ENCODE measurements around the gene SARDH.
"Not testable (repeated sequence)": the region's sequence is repeated elsewhere in the genome, so short reads cannot be mapped to it uniquely, and the experiment has no call there.

SARDH gene

DNA sequence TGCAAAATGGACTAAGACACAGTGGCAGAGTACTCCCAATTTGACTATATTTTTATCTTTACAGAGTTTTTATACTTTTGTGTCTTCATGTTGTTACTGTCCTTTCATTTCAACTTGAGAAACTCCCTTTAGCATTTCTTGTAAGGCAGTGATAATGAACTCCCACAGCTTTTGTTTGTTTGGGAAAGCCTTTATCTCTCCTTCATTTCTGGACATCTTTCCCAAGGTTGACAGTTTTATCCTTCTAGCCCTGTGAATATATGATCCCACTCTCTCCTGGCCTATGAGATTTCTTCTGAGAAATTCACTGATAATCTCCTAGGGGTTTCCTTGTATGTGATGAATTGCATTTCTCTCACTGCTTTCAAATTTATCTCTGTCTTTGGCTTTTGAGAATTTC lies 9.2 kb upstream of the SARDH start:
- no peak overlapping the region for H4K8ac ChIP-seq (ENCODE audit: low read depth, low read length)
- H3K36me3 ChIP-seq (ENCODE audit: control insufficient read depth, insufficient read depth, low read length), result no peaks in the 10 kb centered on the region
- no peak overlapping the region for H3K4me2 ChIP-seq (ENCODE audit: low read length)
- H3K18ac ChIP-seq (ENCODE audit: low read length), result no peak overlapping the region
- no peaks in the 10 kb centered on the region for H3K4me1 ChIP-seq (ENCODE audit: control insufficient read depth, low read depth, low read length)
- H2BK5ac ChIP-seq (ENCODE audit: low read length), result no peak overlapping the region
- H3K9ac ChIP-seq (ENCODE audit: low read length), result no peak overlapping the region
- H3K56ac ChIP-seq (ENCODE audit: low read length), result no peak overlapping the region
- H4K5ac ChIP-seq (ENCODE audit: low read length), result no peak overlapping the region
- H2BK15ac ChIP-seq (replicated peaks; ENCODE audit: low read depth), result no peak overlapping the region
- no peaks in the 10 kb centered on the region for H3K27me3 ChIP-seq (ENCODE audit: insufficient read depth, low read length, poor library complexity)
- H3K4me3 ChIP-seq (ENCODE audit: low read length), result no peak overlapping the region
- H3K4ac ChIP-seq (ENCODE audit: low read depth, low read length), result no peak overlapping the region
- no peak overlapping the region for H2BK120ac ChIP-seq (ENCODE audit: low read depth, low read length)
- no peaks in the 10 kb centered on the region for H3K79me2 ChIP-seq (ENCODE audit: control insufficient read depth, insufficient read depth, low read length)
- no peak overlapping the region for H3K27ac ChIP-seq (ENCODE audit: low read depth, low read length)
- H3K79me1 ChIP-seq (ENCODE audit: low read length), result no peaks in the 10 kb centered on the region
- no peak overlapping the region for H2AK5ac ChIP-seq (ENCODE audit: low read length)
- H3K23ac ChIP-seq (ENCODE audit: low read length), result no peak overlapping the region
- DNase-seq, result no peak

DNA sequence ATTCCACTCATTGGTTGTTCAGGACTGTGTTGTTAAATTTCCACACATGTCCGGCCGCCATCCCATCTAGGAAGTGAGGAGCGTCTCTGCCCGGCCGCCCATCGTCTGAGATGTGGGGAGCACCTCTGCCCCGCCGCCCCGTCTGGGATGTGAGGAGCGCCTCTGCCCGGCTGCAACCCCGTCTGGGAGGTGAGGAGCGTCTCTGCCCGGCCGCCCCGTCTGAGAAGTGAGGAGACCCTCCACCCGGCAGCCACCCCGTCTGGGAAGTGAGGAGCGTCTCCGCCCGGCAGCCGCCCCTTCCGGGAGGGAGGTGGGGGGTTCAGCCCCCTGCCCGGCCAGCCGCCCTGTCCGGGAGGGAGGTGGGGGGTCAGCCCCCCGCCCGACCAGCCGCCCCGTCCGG lies 6.4 kb upstream of the SARDH start:
- H3K4me2 ChIP-seq (ENCODE audit: low read length); H2AK5ac ChIP-seq (ENCODE audit: low read length); H3K79me2 ChIP-seq (ENCODE audit: control insufficient read depth, insufficient read depth, low read length); H4K8ac ChIP-seq (ENCODE audit: low read depth, low read length); H3K27ac ChIP-seq (ENCODE audit: low read depth, low read length); H3K27me3 ChIP-seq (ENCODE audit: insufficient read depth, low read length, poor library complexity); H3K4ac ChIP-seq (ENCODE audit: low read depth, low read length); H3K18ac ChIP-seq (ENCODE audit: low read length); H3K9ac ChIP-seq (ENCODE audit: low read length); H3K4me1 ChIP-seq (ENCODE audit: control insufficient read depth, low read depth, low read length); H3K56ac ChIP-seq (ENCODE audit: low read length); H2BK120ac ChIP-seq (ENCODE audit: low read depth, low read length); H2BK15ac ChIP-seq (replicated peaks; ENCODE audit: low read depth); DNase-seq; H3K23ac ChIP-seq (ENCODE audit: low read length); H3K4me3 ChIP-seq (ENCODE audit: low read length); H3K79me1 ChIP-seq (ENCODE audit: low read length); H4K5ac ChIP-seq (ENCODE audit: low read length); H2BK5ac ChIP-seq (ENCODE audit: low read length); H3K36me3 ChIP-seq (ENCODE audit: control insufficient read depth, insufficient read depth, low read length): not testable (repeated sequence)
- WGBS (ENCODE audit: extremely low coverage, insufficient coverage, low lambda C conversion rate), result no CpG with 5 or more reads among the region's 31 CpGs

DNA sequence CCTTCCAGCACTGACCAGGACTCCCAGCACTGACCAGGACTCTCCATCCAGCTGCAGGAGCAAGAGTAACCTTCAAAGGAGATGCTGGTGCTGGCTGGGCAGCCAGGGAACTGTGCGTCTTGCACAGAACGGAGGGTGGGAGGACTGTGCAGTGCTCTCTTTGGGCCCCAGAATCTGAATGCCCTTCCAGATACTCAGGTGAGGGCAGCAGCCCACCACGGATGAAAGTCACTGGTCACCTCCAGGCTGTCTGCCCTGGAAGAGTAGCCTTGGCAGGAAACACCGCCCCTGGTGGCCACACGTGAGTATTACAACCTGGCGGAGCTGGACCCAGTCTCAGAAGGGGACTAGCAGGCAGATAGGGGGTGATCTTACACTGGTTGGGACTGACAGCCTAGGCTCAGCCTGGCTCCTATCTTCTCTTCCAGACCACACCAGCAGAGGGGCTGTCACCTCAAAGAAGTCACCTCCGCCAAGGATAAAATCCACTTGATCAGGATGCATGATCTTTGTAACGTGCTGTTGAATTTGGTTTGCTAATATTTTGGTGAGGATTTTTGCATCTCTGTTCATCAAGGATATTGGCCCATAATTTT lies 4.8 kb upstream of the SARDH start:
- Histone ChIP-seq H3K79me2 (ENCODE audit: control insufficient read depth, insufficient read depth, low read length) (no peaks in the 10 kb centered on the region), H3K4ac (ENCODE audit: low read depth, low read length) (no peak overlapping the region), H3K27ac (ENCODE audit: low read depth, low read length) (no peak overlapping the region), H3K4me1 (ENCODE audit: control insufficient read depth, low read depth, low read length) (no peaks in the 10 kb centered on the region), H4K5ac (ENCODE audit: low read length) (no peak overlapping the region), H2BK5ac (ENCODE audit: low read length) (no peak overlapping the region), H3K27me3 (ENCODE audit: insufficient read depth, low read length, poor library complexity) (no peaks in the 10 kb centered on the region), H3K36me3 (ENCODE audit: control insufficient read depth, insufficient read depth, low read length) (no peaks in the 10 kb centered on the region), H3K9ac (ENCODE audit: low read length) (no peak overlapping the region), H3K56ac (ENCODE audit: low read length) (no peak overlapping the region), H3K23ac (ENCODE audit: low read length) (no peak overlapping the region), H3K79me1 (ENCODE audit: low read length) (no peaks in the 10 kb centered on the region), H2BK120ac (ENCODE audit: low read depth, low read length) (no peak overlapping the region), H2BK15ac (replicated peaks; ENCODE audit: low read depth) (no peak overlapping the region), H3K4me2 (ENCODE audit: low read length) (no peak overlapping the region), H3K4me3 (ENCODE audit: low read length) (no peak overlapping the region), H3K18ac (ENCODE audit: low read length) (no peak overlapping the region), H2AK5ac (ENCODE audit: low read length) (no peak overlapping the region), H4K8ac (ENCODE audit: low read depth, low read length) (no peak overlapping the region)
- WGBS (ENCODE audit: extremely low coverage, insufficient coverage, low lambda C conversion rate), result no CpG with 5 or more reads among the region's 8 CpGs
- peak; percentile 95 for DNase-seq

DNA sequence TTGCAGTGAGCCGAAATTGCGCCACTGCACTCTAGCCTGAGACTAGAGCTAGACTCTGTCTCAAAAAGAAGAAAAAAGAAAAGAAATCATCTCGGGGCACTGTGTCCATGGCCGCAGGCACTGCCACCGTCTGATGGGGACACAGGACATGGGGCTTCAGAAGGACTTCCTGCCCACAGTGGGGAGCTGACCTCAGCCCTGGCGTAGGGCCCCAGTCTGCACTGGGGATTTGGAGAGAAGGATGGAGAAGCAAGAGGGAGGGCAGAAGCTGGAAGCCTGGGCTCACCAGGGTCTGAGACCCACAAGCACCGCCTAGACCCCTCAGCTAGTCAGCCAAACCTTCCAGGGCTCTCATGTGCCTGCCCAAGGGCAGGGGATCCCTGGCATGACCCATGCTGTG lies 4.1 kb upstream of the SARDH start:
- DNase-seq, result no peak
- Histone ChIP-seq H2BK5ac (ENCODE audit: low read length) (no peak overlapping the region), H3K4me1 (ENCODE audit: control insufficient read depth, low read depth, low read length) (peaks cover 2% of the 10 kb centered on the region), H3K4me3 (ENCODE audit: low read length) (no peak overlapping the region), H4K5ac (ENCODE audit: low read length) (no peak overlapping the region), H3K23ac (ENCODE audit: low read length) (no peak overlapping the region), H3K79me2 (ENCODE audit: control insufficient read depth, insufficient read depth, low read length) (no peaks in the 10 kb centered on the region), H2BK120ac (ENCODE audit: low read depth, low read length) (no peak overlapping the region), H2BK15ac (replicated peaks; ENCODE audit: low read depth) (no peak overlapping the region), H3K4ac (ENCODE audit: low read depth, low read length) (no peak overlapping the region), H3K27ac (ENCODE audit: low read depth, low read length) (no peak overlapping the region), H3K27me3 (ENCODE audit: insufficient read depth, low read length, poor library complexity) (no peaks in the 10 kb centered on the region), H3K4me2 (ENCODE audit: low read length) (no peak overlapping the region), H2AK5ac (ENCODE audit: low read length) (no peak overlapping the region), H3K79me1 (ENCODE audit: low read length) (no peaks in the 10 kb centered on the region), H3K18ac (ENCODE audit: low read length) (no peak overlapping the region), H3K36me3 (ENCODE audit: control insufficient read depth, insufficient read depth, low read length) (no peaks in the 10 kb centered on the region), H4K8ac (ENCODE audit: low read depth, low read length) (no peak overlapping the region), H3K56ac (ENCODE audit: low read length) (no peak overlapping the region), H3K9ac (ENCODE audit: low read length) (no peak overlapping the region)
- no CpG with 5 or more reads among the region's 7 CpGs for WGBS (ENCODE audit: extremely low coverage, insufficient coverage, low lambda C conversion rate)

DNA sequence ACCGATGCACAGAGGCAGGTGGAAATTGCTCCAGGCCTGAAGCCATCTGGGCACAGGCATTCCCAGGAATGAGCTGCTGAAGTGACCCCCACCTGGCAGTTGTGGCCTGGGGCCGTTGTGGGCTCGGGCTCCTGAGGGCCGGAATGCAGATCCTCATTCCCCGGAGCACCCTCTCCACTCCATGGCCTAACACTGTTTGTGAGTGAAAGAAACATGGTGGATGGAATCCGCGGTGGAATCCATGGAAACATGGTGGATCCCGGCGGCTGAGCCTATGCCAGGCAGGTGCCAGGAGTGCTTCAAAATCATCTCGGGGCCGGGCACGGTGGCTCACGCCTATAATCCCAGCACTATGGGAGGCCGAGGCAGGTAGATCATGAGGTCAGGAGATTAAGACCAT lies 3.6 kb upstream of the SARDH start:
- no peak overlapping the region for H3K23ac ChIP-seq (ENCODE audit: low read length)
- H3K4me2 ChIP-seq (ENCODE audit: low read length), result no peak overlapping the region
- H3K4me1 ChIP-seq (ENCODE audit: control insufficient read depth, low read depth, low read length), result peaks cover 2% of the 10 kb centered on the region
- H3K79me2 ChIP-seq (ENCODE audit: control insufficient read depth, insufficient read depth, low read length), result no peaks in the 10 kb centered on the region
- H2AK5ac ChIP-seq (ENCODE audit: low read length), result no peak overlapping the region
- no peak overlapping the region for H4K5ac ChIP-seq (ENCODE audit: low read length)
- H3K9ac ChIP-seq (ENCODE audit: low read length), result no peak overlapping the region
- H2BK120ac ChIP-seq (ENCODE audit: low read depth, low read length), result no peak overlapping the region
- H3K56ac ChIP-seq (ENCODE audit: low read length), result no peak overlapping the region
- WGBS (ENCODE audit: extremely low coverage, insufficient coverage, low lambda C conversion rate), result no CpG with 5 or more reads among the region's 14 CpGs
- no peak overlapping the region for H3K27ac ChIP-seq (ENCODE audit: low read depth, low read length)
- no peaks in the 10 kb centered on the region for H3K27me3 ChIP-seq (ENCODE audit: insufficient read depth, low read length, poor library complexity)
- H3K4ac ChIP-seq (ENCODE audit: low read depth, low read length), result no peak overlapping the region
- DNase-seq, result no peak
- H4K8ac ChIP-seq (ENCODE audit: low read depth, low read length), result no peak overlapping the region
- no peaks in the 10 kb centered on the region for H3K79me1 ChIP-seq (ENCODE audit: low read length)
- no peak overlapping the region for H3K4me3 ChIP-seq (ENCODE audit: low read length)
- no peak overlapping the region for H3K18ac ChIP-seq (ENCODE audit: low read length)
- no peak overlapping the region for H2BK15ac ChIP-seq (replicated peaks; ENCODE audit: low read depth)
- no peak overlapping the region for H2BK5ac ChIP-seq (ENCODE audit: low read length)
- no peaks in the 10 kb centered on the region for H3K36me3 ChIP-seq (ENCODE audit: control insufficient read depth, insufficient read depth, low read length)

DNA sequence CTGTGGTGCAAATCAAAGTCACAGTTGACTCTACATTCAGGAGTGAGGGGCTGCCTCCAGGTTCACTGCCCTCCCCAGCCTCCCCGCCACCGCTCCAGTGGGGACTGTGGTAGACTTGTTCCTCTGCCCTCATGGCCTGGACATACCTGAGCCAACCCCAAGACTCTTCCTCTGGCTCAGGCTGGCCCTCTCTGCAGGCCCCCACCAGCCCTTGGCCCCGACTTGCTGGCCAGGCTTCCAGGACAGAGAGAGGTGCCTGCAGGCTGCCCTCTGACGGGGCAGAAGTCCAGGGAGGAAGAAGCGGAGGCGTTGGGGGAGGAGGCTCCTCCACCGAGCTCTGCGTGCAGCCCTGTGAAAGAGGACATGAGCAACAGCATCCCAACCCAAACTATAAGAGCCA lies 2.8 kb upstream of the SARDH start:
- H2AK5ac ChIP-seq (ENCODE audit: low read length), result no peak overlapping the region
- H3K4ac ChIP-seq (ENCODE audit: low read depth, low read length), result no peak overlapping the region
- no peaks in the 10 kb centered on the region for H3K27me3 ChIP-seq (ENCODE audit: insufficient read depth, low read length, poor library complexity)
- no peak for DNase-seq
- H3K4me1 ChIP-seq (ENCODE audit: control insufficient read depth, low read depth, low read length), result peaks cover 2% of the 10 kb centered on the region
- no CpG with 5 or more reads among the region's 8 CpGs for WGBS (ENCODE audit: extremely low coverage, insufficient coverage, low lambda C conversion rate)
- no peak overlapping the region for H3K56ac ChIP-seq (ENCODE audit: low read length)
- H3K79me2 ChIP-seq (ENCODE audit: control insufficient read depth, insufficient read depth, low read length), result no peaks in the 10 kb centered on the region
- no peak overlapping the region for H3K9ac ChIP-seq (ENCODE audit: low read length)
- no peaks in the 10 kb centered on the region for H3K36me3 ChIP-seq (ENCODE audit: control insufficient read depth, insufficient read depth, low read length)
- no peak overlapping the region for H4K5ac ChIP-seq (ENCODE audit: low read length)
- H3K23ac ChIP-seq (ENCODE audit: low read length), result no peak overlapping the region
- no peaks in the 10 kb centered on the region for H3K79me1 ChIP-seq (ENCODE audit: low read length)
- H4K8ac ChIP-seq (ENCODE audit: low read depth, low read length), result no peak overlapping the region
- no peak overlapping the region for H3K18ac ChIP-seq (ENCODE audit: low read length)
- H3K4me2 ChIP-seq (ENCODE audit: low read length), result no peak overlapping the region
- no peak overlapping the region for H3K4me3 ChIP-seq (ENCODE audit: low read length)
- no peak overlapping the region for H3K27ac ChIP-seq (ENCODE audit: low read depth, low read length)
- no peak overlapping the region for H2BK120ac ChIP-seq (ENCODE audit: low read depth, low read length)
- H2BK15ac ChIP-seq (replicated peaks; ENCODE audit: low read depth), result no peak overlapping the region
- H2BK5ac ChIP-seq (ENCODE audit: low read length), result no peak overlapping the region

Measured in mesendoderm (in vitro differentiated cells).